Activated effector memory CD4-positive, alpha-beta T cell treated with anti-CD3 and anti-CD28 coated beads, Interleukin-2, amount 50 U/mL, for 16 hours (primary cell): ENCODE measurements around the gene B3GALT2.
"Not testable (repeated sequence)": the region's sequence is repeated elsewhere in the genome, so short reads cannot be mapped to it uniquely, and the experiment has no call there.

Source experiments
- DNase-seq: peaks from one replicate; pipeline ENCODE4 v3.0.0-alpha.2; 2020

B3GALT2 gene, protein sequence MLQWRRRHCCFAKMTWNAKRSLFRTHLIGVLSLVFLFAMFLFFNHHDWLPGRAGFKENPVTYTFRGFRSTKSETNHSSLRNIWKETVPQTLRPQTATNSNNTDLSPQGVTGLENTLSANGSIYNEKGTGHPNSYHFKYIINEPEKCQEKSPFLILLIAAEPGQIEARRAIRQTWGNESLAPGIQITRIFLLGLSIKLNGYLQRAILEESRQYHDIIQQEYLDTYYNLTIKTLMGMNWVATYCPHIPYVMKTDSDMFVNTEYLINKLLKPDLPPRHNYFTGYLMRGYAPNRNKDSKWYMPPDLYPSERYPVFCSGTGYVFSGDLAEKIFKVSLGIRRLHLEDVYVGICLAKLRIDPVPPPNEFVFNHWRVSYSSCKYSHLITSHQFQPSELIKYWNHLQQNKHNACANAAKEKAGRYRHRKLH

GRCh38 chr1:193185901-193186731 is at the start of gene B3GALT2:
Gene B3GALT2 (minus strand): TSS chr1:193186613. CDS start chr1:193181562, 5,051 bp downstream.
- DNase-seq = no peak

DNA sequence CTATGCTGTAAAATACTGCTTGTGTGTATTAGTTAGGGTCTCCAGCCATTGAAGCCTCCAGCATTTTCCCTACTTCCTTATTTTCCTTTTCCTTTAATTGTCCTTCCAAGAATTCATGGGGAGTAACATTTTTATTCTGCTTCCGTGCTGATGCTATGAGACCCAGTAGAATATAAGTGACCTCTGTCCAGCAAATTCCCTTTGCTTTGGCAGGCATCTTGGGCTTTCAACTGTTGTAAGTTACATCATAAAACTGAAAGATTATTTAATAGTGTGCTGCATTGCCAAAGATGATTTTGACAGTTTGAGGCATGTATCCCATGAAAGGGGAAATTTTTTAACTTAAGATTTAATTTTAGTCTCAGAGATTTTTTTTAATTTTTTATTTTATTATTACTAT is 48.1 kb upstream of the B3GALT2 start:
- DNase-seq = no peak

GRCh38 chr1:193231146-193231545 is 44.7 kb upstream of the B3GALT2 start:
- not testable (repeated sequence) for DNase-seq

GRCh38 chr1:193229136-193229535 is 42.7 kb upstream of the B3GALT2 start:
- no peak for DNase-seq

GRCh38 chr1:193222056-193222615 is 35.7 kb upstream of the B3GALT2 start:
- no peak for DNase-seq

DNA sequence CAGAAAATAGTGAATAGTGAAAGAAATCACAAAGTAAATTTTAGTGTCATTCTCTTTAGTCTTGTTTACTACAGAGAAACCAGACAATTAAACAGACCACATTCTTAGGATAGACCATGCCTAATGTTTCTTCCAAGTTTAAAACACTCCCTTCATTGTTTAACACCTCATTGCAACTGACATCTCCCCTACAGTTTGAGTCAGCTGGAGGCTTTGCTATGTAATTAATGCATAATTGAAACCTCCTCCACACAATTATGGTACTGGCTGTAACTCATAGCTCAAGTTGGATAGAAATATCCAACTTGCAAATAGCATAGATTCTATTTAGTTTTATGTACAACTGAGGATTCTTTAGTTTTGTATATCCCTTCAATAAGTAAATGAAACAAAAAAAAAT is 35.2 kb upstream of the B3GALT2 start:
- DNase-seq = no peak

DNA sequence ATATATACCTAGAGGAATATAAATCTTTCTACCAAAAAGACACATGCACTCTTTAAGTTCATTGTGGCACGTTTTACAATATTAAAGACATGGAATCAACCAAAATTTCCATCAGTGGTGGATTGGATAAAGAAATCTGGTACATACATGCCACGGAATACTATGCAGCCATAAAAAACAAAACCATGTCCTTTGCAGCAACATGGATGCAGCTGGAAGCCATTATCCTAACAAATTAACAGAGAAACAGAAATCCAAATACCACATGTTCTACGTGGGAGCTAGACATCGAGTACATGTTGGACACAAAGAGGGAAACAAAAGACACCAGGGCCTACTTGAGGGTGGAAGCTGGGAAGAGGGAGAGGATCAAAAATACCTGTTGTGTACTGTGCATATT is 33.0 kb upstream of the B3GALT2 start:
- no peak for DNase-seq

DNA sequence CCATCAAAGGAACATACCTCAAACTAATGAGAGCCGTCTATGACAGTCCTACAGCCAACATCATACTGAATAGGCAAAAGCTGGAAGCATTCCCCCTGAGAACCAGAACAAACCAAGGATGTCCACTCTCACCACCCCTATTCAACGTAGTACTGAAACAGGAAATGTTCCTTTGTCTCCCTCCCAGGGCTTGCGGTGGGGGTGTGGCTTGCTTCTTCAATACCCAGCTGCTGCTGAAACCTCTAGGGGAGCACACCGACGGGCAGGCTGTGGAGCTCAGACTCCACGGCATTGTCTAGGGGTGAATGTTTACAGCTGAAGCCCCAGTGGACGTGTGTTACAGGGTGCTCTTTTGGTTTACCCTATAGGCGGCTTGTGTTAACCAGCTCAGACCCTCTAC is 30.5 kb upstream of the B3GALT2 start:
- DNase-seq = no peak

DNA sequence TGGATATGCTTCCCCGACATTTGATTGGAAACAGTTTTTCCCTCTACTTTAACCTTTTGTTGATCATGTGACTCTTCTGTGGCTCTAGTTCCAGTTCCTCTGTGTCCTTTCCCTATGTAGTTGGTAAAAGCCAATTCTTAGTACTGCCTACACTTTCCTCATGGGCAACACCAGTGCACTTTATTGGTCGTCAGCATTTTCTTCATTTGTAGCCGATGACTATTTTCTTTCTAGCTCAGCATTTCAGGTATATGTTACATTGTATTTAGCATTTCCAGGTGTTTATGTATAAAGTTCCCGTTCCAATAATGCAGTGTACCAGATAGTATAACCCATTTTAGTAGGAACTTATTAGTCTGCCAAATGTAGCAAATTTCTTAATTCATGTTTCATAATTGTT is 27.6 kb upstream of the B3GALT2 start:
- no peak for DNase-seq

GRCh38 chr1:193212637-193213036 is 26.2 kb upstream of the B3GALT2 start:
- DNase-seq = no peak

DNA sequence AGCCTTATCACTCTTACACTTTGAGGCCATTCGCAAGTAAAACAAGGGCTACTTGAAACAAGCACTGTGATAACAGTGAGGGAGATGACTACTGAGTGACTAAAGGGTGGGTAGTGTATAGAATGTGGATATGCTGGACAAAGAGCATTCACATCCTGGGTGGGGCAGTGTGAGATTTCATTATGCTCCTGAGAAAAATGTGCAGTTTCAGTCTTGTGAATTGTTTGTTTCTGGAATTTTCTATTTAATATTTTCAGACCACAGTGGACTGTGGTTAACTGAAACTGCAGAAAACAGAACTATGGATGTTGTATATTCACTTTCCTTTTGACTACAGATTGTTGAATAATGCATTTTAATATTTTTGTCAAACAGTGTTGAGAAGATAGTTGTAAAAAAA is 25.1 kb upstream of the B3GALT2 start:
- DNase-seq = no peak

DNA sequence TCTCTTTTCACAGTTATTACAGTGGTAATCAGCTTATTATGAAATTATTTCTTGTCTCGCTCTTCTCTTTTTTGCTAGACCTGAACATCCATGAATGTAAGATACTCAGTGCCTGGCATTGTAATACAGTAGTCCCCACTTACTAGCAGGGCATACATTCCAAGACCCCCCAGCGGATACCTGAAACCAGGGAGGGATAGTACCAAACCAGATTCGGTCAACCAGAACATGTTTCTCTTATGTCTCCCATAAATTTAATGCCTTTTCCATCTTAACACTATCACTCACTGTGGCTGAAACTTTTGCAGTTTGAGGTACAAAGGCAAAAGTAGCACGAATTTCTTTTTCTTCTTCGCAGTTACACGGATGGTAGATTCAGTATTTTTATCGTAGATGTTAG is 24.6 kb upstream of the B3GALT2 start:
- DNase-seq = no peak

DNA sequence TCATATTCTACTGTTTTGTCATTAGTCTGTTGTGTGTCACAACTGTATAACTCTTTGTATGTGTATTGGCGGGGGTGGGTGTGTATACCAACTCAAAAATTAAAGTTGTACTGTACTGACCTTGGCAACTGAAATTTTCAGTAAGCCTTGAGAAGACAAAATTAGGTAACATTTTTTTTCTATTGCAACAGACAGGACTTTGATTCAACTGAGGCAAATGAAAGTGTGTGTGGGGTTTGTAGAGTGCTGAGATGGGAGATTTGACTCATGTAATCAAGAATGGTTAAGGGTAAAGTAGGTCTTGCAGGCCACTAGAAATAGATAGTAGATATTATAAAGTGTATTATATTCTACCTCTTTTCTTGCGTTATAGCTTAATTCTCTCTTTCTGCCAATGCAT is 14.6 kb upstream of the B3GALT2 start:
- no peak for DNase-seq

- no peak for DNase-seq
These were observed 13.5 kb upstream of the B3GALT2 start for GRCh38 chr1:193199940-193200339.

- DNase-seq = no peak
These were observed 6.2 kb upstream of the B3GALT2 start for GRCh38 chr1:193192586-193192985.

DNA sequence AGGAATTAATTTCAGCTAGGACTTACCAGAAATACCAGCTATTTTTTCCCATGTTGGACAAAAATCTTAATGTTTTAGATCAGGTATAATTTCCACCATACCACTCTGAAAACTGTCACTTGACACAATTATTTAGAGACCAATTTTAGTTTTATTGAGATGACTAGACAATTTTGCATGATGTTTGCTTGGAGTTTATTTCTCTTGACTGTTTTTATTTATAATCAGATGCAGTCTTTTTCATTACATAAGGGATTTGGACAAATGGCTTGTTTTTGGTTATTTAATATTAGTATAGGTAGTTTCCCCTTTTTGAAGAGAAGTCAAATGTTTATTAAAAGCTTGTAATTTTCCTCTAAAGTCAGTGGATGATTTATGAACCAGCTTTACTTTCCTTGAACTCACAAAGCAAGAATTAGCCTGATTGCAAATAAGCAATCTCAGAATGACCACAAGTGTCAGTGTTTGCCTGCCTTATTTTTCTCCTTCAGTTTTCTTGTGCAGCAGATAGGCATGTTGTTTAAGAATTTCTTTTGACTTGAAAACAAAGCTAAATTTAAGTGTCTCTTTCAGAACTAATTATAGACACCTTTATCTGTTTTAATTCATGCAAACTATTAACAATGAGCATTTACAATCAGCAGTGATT is 3.8 kb upstream of the B3GALT2 start:
- no peak for DNase-seq

DNA sequence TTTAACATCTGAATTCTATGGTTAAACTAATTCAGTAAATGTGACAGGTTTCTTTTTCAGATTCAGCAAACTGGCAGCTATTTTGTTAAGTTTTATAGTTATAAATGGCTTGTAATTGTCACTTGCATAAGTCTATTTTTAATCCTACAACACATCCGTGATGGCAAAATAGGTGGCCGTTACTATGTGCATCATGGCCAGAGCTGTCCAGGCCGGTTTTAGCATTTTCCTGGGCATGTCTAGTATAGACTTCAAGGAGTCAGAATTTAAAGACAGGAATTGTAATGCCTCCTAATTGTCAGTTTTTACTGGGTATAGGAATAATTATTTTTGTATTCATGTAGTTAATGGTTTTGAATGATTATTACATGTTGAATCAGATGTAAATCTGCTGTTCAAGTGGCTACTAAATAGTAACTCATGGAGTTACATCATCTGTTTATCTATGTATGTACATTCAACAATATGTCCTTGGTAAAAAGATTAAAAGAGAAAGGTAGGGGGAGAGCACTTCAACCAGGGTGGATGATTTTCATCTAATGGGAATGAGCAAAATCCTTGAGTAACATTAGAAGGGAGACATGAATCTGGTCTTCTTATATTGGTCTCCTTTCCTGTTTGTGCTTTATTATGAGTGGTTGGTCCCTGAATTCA is 3.2 kb upstream of the B3GALT2 start:
- no peak for DNase-seq

- not testable (repeated sequence) for DNase-seq
These were observed 2.5 kb upstream of the B3GALT2 start for GRCh38 chr1:193188915-193189314.

GRCh38 chr1:193187114-193187513 is 701 bp upstream of the B3GALT2 start:
- DNase-seq = no peak

GRCh38 chr1:193185211-193185610 is 1.2 kb downstream of the B3GALT2 start:
- DNase-seq = no peak

DNA sequence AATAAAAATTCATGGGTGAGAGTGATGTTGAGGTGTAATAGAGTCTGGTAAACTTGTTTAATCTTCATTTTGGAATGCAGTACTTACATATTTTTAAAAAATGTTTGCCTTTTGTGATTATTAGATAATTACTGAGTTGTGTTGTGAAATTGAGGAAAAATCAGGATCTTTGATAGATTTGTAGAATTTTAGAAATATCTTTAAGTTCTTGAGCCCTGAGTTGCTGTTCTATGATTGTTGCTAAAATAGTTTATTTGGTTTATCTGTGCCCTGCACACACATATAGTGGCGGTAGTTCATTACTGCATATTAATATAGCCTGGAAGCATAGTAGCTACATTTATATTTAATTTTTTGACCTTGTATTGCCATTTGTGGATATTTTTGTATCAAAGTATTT is 1.6 kb downstream of the B3GALT2 start:
- no peak for DNase-seq

GRCh38 chr1:193183019-193183627 is 3.3 kb downstream of the B3GALT2 start:
- no peak for DNase-seq
